Muscle layer of colon (tissue), 2 donors: ENCODE data around the gene POLH.
"Not testable (repeated sequence)": the region's sequence is repeated elsewhere in the genome, so short reads cannot be mapped to it uniquely, and the experiment has no call there.

Experiments used
- H3K27ac ChIP-seq: one replicate; pipeline ENCODE4 v1.7.0; 2013; ENCODE audit warnings: low read depth, mild to moderate bottlenecking, low read length, moderate library complexity
- H3K27me3 ChIP-seq, 2 donors: one replicate each; pipeline ENCODE4 v1.7.0; 2013; ENCODE audit warnings: low read length in 2 of 2, mild to moderate bottlenecking in 2 of 2; ENCODE audit not compliant: insufficient read depth in 2 of 2, control insufficient read depth in 1 of 2
- H3K36me3 ChIP-seq: one replicate; pipeline ENCODE4 v1.7.0; 2013; ENCODE audit warnings: mild to moderate bottlenecking, low read length; ENCODE audit not compliant: insufficient read depth
- H3K4me1 ChIP-seq: one replicate; pipeline ENCODE4 v1.7.0; 2013; ENCODE audit warnings: mild to moderate bottlenecking, low read length; ENCODE audit not compliant: insufficient read depth
- H3K4me3 ChIP-seq, 2 donors: one replicate each; pipeline ENCODE4 v1.7.0; 2013; ENCODE audit warnings: low read length in 2 of 2, low read depth in 1 of 2, mild to moderate bottlenecking in 1 of 2, moderate library complexity in 1 of 2
- H3K9ac ChIP-seq: one replicate; pipeline ENCODE4 v1.7.0; 2013; ENCODE audit warnings: low read length
- H3K9me3 ChIP-seq: one replicate; pipeline ENCODE4 v1.7.0; 2013; ENCODE audit warnings: mild to moderate bottlenecking, low read length
- donor health status: abdominal sarcoma.
- donor health status: Adenocarcinoma of cecum.

POLH gene

GRCh38 chr6:43575772-43576551 is at the start of gene POLH, which contains the start of gene XPO5:
POLH (plus strand) TSS chr6:43576185; CDS start chr6:43582320, 6,135 bp downstream.
XPO5 (minus strand) TSS chr6:43576038; CDS start chr6:43575864, 174 bp downstream.
- H3K9me3 ChIP-seq = no peaks in the 10 kb centered on the region
- peak within 1 kb of the TSS; percentile 94 to 97 for H3K4me3 ChIP-seq
- H3K4me1 ChIP-seq = peaks cover 20% of the 10 kb centered on the region
- peaks cover 9% of the 10 kb centered on the region for H3K36me3 ChIP-seq
- H3K27ac ChIP-seq = peak within 1 kb of the TSS; percentile 86
- peak within 1 kb of the TSS; percentile 62 for H3K9ac ChIP-seq
- no peaks in the 10 kb centered on the region for H3K27me3 ChIP-seq

- Histone ChIP-seq H3K36me3 (peaks cover 54% of the 10 kb centered on the region), H3K9ac (no peak overlapping the region), H3K9me3 (no peaks in the 10 kb centered on the region), H3K4me3 (no peak overlapping the region), H3K27me3 (no peaks in the 10 kb centered on the region), H3K27ac (no peak overlapping the region), H3K4me1 (no peaks in the 10 kb centered on the region)
Measured at GRCh38 chr6:43532201-43532600, 43.8 kb upstream of the POLH start.

DNA sequence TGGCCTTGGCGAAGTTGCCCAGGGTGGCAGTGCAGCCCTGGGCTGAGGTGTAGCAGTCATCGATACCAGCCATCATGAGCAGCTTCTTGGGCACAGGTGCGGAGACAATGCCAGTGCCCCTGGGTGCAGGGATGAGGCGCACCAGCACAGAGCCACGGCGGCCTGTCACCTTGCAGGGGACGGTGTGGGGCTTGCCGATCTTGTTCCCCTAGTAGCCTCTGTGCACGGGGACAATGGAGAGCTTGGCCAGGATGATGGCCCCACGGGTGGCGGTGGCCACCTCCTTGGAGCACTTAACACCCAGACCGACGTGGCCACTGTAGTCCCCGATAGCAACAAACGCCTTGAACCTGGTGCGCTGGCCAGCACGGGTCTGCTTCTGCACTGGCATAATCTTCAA is 37.0 kb upstream of the POLH start:
- H3K27ac ChIP-seq, H3K36me3 ChIP-seq: not testable (repeated sequence)

DNA sequence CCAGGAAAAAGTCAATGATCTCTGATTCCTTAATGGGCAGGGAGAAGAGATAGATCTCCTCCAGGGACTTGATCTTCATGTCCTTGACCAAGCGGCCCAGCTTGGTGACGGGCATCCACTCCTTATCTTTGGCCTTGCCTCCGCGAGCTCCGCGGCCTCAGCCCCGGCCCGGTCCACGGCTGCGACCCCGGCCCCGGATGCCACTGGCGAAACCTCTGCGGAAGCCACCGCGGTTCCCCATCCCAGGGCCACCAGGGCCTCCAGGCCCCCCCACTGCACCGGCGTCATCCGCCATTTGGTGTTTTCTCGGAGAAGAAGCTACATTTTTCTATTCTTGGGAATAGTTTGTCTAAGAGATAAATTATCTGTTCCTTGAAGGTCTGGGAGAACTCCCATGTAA is 36.6 kb upstream of the POLH start:
- H3K9me3 ChIP-seq, H3K4me1 ChIP-seq, H3K4me3 ChIP-seq, H3K36me3 ChIP-seq, H3K27me3 ChIP-seq, H3K27ac ChIP-seq, H3K9ac ChIP-seq: not testable (repeated sequence)

More for the DNA sequence above, 37.0 kb upstream of the POLH start:
- H3K4me1 ChIP-seq, H3K9me3 ChIP-seq, H3K9ac ChIP-seq, H3K27me3 ChIP-seq, H3K4me3 ChIP-seq: not testable (repeated sequence)

- Histone ChIP-seq H3K4me3 (no peak overlapping the region), H3K36me3 (peaks cover 9% of the 10 kb centered on the region), H3K27ac (no peak overlapping the region), H3K4me1 (no peaks in the 10 kb centered on the region), H3K9me3 (no peaks in the 10 kb centered on the region), H3K27me3 (no peaks in the 10 kb centered on the region), H3K9ac (no peak overlapping the region)
Measured at GRCh38 chr6:43540507-43540906, 35.5 kb upstream of the POLH start.

DNA sequence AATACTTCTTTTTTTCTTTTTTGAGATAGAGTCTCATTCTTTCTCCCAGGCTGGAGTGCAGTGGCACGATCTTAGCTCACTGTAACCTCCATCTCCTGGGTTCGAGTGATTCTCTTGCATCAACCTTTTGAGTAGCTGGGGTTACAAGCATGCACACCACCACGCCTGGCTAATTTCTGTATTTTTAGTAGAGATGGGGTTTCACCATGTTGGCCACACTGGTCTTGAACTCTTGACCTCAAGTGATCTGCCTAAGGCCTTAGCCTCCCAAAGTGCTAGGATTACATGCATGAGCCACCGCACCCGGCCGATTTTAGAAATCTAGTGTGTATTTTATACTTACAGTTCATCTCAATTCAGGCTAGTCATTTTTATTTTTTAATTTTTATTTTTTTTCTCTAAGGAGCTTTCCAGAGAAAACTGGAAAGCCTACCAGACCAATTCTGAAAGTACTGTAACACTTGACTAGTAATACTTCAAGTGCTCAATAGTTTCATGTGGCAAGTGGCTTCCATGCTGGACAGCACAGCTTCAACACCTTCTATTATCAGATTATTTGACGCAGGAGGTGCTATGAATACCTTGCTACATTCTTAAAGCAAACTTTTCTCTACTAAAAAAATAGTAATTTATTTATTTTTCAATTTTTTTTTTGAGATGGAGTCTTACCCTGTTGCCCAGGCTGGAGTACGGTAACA is 34.1 kb upstream of the POLH start:
- Histone ChIP-seq H3K9ac (no peak overlapping the region), H3K27ac (no peak overlapping the region), H3K4me3 (no peak overlapping the region), H3K9me3 (no peaks in the 10 kb centered on the region), H3K4me1 (no peaks in the 10 kb centered on the region), H3K36me3 (peaks cover 22% of the 10 kb centered on the region), H3K27me3 (no peaks in the 10 kb centered on the region)

- no peaks in the 10 kb centered on the region for H3K9me3 ChIP-seq
- H3K4me1 ChIP-seq = no peaks in the 10 kb centered on the region
- H3K27ac ChIP-seq = no peak overlapping the region
- H3K27me3 ChIP-seq = no peaks in the 10 kb centered on the region
- H3K36me3 ChIP-seq = peaks cover 34% of the 10 kb centered on the region
- H3K4me3 ChIP-seq = no peak overlapping the region
- no peak overlapping the region for H3K9ac ChIP-seq
Measured at GRCh38 chr6:43544461-43544860, 31.5 kb upstream of the POLH start.

DNA sequence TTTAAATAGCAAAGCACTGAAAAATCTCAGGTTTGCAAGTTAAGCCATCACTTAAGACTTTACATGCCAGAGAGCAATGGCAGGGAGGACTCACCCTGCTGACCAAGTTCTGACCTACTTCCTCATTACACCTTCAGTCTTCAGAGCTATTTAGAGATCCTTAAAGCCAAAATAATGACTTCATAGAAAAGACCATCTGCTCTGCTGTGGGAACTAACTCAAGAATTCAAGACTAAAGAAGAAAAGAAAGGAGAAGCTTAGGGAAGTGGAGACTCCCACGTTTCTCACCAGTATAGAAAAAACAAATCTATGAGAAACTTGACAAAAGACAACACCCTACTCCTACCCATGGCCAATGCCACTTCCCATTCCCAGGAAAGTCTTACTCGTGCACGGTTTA is 28.8 kb upstream of the POLH start:
- Histone ChIP-seq H3K4me1 (no peaks in the 10 kb centered on the region), H3K9me3 (no peaks in the 10 kb centered on the region), H3K9ac (no peak overlapping the region), H3K27ac (no peak overlapping the region), H3K36me3 (peaks cover 60% of the 10 kb centered on the region), H3K4me3 (no peak overlapping the region), H3K27me3 (no peaks in the 10 kb centered on the region)

DNA sequence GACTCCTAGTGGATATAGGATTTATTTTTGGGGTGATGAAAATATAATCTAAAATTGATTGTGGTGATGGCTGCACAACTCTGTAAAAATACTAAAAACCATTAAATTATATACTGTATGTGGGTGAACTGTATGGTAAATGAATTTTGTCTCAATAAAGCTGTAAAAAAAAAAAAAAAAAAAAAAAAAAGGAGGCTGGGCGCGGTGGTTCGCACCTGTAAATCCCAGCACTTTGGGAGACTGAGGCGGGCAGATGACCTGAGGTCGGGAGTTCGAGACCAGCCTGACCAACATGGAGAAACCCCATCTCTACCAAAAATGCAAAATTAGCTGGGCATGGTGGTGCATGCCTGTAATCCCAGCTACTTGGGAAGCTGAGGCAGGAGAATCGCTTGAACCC is 18.4 kb upstream of the POLH start:
- H3K27ac ChIP-seq, H3K9ac ChIP-seq, H3K9me3 ChIP-seq, H3K27me3 ChIP-seq, H3K4me3 ChIP-seq, H3K4me1 ChIP-seq: not testable (repeated sequence)
- H3K36me3 ChIP-seq = peaks cover 56% of the 10 kb centered on the region

DNA sequence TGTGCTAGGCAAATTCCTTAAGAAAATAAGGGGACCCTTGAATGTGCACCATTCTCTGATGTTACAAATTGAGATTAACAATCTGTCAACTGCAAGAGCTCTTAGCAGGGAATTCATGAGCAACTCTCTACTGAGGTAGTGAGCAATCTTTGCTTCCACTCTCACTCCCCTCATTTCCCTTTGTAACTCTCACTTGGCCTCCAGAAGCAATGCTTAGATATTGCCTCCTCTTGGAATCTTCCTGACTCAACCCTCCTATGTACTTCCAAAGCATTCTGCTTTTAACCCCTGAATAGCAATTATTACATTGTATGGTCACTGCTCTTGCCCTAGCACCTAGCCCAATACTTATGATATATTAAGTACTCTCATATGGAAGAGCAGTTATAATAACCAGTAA is 16.7 kb upstream of the POLH start:
- no peak overlapping the region for H3K9ac ChIP-seq
- H3K27me3 ChIP-seq = no peaks in the 10 kb centered on the region
- no peak overlapping the region for H3K4me3 ChIP-seq
- peaks cover 55% of the 10 kb centered on the region for H3K36me3 ChIP-seq
- H3K9me3 ChIP-seq = no peaks in the 10 kb centered on the region
- H3K27ac ChIP-seq = no peak overlapping the region
- H3K4me1 ChIP-seq = no peaks in the 10 kb centered on the region

DNA sequence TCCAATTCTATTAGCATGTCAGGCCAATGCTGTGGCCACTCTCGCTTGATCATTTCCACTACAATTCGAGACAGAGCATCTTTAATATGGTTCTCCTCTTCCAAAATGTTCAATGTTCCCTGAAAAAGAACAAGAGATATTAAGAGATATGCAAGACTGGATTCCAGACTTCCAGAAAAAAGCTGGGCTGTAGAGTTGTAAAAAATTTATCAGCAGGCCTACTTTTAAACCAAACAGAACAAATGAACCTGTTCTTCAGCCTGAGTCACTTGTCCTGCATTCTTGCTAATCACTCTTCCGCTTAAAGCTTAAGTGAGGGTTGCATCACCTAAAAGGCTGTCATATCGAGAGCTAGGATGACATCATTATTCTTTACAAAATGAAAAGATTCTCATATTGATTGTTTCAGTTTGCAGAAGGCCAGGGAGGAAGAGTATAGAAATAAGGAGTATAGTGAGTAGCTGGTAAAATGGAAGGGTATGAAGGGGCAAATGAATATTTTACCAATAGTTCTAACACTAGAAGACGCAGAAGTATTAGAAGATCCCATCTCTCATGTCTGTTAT is 5.0 kb upstream of the POLH start:
- Histone ChIP-seq H3K4me1 (peaks cover 8% of the 10 kb centered on the region), H3K36me3 (peaks cover 27% of the 10 kb centered on the region), H3K27me3 (no peaks in the 10 kb centered on the region), H3K9me3 (no peaks in the 10 kb centered on the region), H3K9ac (no peak overlapping the region), H3K27ac (no peak overlapping the region), H3K4me3 (no peak overlapping the region)
